HUES6 (cell line): ENCODE results near the gene SRC.

Experiments
- H3K27ac ChIP-seq: 2 replicates; pipeline ENCODE4 v1.7.0; 2013; ENCODE audit warnings: low read depth, mild to moderate bottlenecking, low read length, inconsistent platforms
- H3K27me3 ChIP-seq: 2 replicates; pipeline ENCODE4 v1.6.1; 2013; ENCODE audit warnings: low read length; ENCODE audit not compliant: control insufficient read depth, insufficient read depth
- H3K36me3 ChIP-seq: 2 replicates; pipeline ENCODE4 v1.6.1; 2013; ENCODE audit warnings: low read length; ENCODE audit not compliant: control insufficient read depth, insufficient read depth
- H3K4me1 ChIP-seq: 2 replicates; pipeline ENCODE4 v1.6.1; 2013; ENCODE audit warnings: low read length; ENCODE audit not compliant: control insufficient read depth, insufficient read depth
- H3K4me3 ChIP-seq: 2 replicates; pipeline ENCODE4 v1.5.1; 2013; ENCODE audit warnings: low read depth, low read length
- H3K9ac ChIP-seq: one replicate; pipeline ENCODE4 v1.6.1; 2013; ENCODE audit warnings: mild to moderate bottlenecking, low read length
- H3K9me3 ChIP-seq: 2 replicates; pipeline ENCODE4 v1.6.1; 2013; ENCODE audit warnings: low read depth, low read length; ENCODE audit not compliant: control insufficient read depth, insufficient read depth

Gene SRC

DNA sequence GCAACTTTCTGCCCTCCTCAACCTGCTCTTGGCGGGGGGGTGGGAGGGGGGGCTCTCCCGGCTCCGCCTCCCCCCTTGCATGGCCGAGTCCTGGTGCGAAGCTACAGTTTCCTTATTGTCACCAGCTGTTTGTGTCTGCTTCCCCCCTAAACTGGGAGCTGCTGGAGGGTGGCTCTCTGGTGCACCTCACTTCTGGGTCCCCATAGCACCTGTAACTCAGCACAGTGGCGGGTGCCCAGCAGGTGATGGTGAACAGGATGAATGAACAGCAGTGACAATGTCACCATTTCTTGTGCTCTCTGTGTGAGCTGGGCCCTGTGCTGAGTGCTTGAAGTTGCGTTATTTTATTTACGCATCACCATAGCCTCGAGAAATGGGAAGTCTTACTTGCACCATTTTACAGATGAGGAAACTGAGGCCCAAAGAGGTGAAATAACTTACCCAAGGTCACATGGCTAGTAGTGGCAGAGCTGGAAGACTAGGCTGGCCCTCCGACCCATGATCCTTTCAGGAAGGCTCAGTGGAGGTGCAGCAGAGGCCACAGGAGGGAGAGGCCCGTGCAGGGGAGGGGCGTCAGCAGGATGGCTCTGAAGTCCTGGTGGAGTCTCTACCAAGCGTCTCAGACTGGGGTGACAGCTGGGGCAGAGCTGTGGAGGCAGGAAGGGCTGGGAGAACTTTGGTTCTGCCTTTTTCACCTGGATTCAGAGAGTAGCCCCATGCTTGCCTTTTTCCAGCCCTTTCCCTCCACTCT, 41.8 kb downstream of the SRC start:
- H3K4me1 ChIP-seq, result peaks cover 3% of the 10 kb centered on the region; the same call in 1 of the 2 replicates
- H3K9me3 ChIP-seq, result no peaks in the 10 kb centered on the region
- H3K4me3 ChIP-seq, result no peak overlapping the region
- H3K36me3 ChIP-seq, result peaks cover 46% of the 10 kb centered on the region
- H3K27ac ChIP-seq, result no peak overlapping the region
- no peak overlapping the region for H3K9ac ChIP-seq
- H3K27me3 ChIP-seq, result no peaks in the 10 kb centered on the region

DNA sequence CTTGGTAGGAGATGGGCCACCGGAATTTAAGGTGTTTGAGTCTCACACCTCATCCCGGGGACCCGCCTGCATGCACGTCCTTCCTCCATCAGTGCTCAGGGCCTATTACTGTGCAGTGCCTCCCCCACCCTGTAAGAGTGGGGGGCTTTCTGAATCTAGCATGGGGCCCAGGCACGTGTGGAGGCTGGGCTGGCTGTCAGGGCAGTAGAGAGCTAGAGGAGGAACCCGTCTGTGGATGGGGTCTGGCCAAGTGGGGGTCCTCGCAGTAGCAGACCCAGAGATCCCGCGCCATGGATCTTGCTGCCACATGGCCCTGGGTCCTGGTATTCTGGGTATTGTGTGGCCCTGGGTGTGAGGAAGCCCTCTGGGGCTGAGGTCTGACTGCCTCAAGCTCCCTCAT, 42.9 kb downstream of the SRC start:
- no peaks in the 10 kb centered on the region for H3K9me3 ChIP-seq
- peaks cover 9% of the 10 kb centered on the region; the same call in 1 of the 2 replicates for H3K4me1 ChIP-seq
- H3K27me3 ChIP-seq, result no peaks in the 10 kb centered on the region
- H3K36me3 ChIP-seq, result peaks cover 48% of the 10 kb centered on the region
- H3K9ac ChIP-seq, result no peak overlapping the region
- H3K4me3 ChIP-seq, result no peak overlapping the region
- no peak overlapping the region for H3K27ac ChIP-seq

- Histone ChIP-seq H3K9me3 (no peaks in the 10 kb centered on the region), H3K9ac (no peak overlapping the region), H3K27me3 (no peaks in the 10 kb centered on the region), H3K4me3 (no peak overlapping the region), H3K4me1 (peaks cover 13% of the 10 kb centered on the region; the same call in 1 of the 2 replicates), H3K36me3 (peaks cover 52% of the 10 kb centered on the region), H3K27ac (no peak overlapping the region)
Measured at GRCh38 chr20:37389241-37389747, 43.4 kb downstream of the SRC start.

DNA sequence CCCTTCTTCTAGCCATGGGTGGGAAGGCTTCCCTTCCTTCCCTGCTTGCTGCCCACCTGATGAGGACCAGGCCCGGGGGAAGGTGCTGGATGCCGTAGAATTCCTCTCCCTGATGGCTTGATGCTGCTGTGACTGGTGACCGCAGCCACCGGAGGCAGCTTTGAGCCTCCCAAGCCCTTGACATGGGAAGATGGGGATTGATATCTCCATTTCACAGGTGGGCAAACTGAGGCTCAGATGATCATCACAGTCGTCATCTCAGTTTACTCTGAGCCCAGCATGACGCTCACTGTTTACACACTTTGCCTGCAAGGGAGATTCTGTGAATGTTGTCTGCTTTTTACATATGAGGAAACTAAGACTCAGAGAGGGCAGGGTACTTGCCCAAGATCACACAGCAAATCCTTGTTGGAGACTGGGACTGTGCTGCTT, 43.9 kb downstream of the SRC start:
- no peak overlapping the region for H3K9ac ChIP-seq
- no peak overlapping the region for H3K27ac ChIP-seq
- no peak overlapping the region for H3K4me3 ChIP-seq
- no peaks in the 10 kb centered on the region for H3K27me3 ChIP-seq
- H3K4me1 ChIP-seq, result peaks cover 18% of the 10 kb centered on the region; the same call in 1 of the 2 replicates
- H3K9me3 ChIP-seq, result no peaks in the 10 kb centered on the region
- peaks cover 52% of the 10 kb centered on the region for H3K36me3 ChIP-seq

GRCh38 chr20:37390503-37390890, 44.6 kb downstream of the SRC start:
- Histone ChIP-seq H3K27ac (no peak overlapping the region), H3K36me3 (peaks cover 47% of the 10 kb centered on the region), H3K9ac (no peak overlapping the region)

GRCh38 chr20:37390891-37391525, 45.1 kb downstream of the SRC start:
- peaks cover 42% of the 10 kb centered on the region for H3K36me3 ChIP-seq
- peaks cover 27% of the 10 kb centered on the region for H3K4me1 ChIP-seq
- H3K9ac ChIP-seq, result no peak overlapping the region
- H3K27ac ChIP-seq, result no peak overlapping the region
- no peaks in the 10 kb centered on the region for H3K9me3 ChIP-seq
- no peak overlapping the region for H3K4me3 ChIP-seq
- no peaks in the 10 kb centered on the region for H3K27me3 ChIP-seq

More at GRCh38 chr20:37390503-37390890, 44.6 kb downstream of the SRC start:
- no peaks in the 10 kb centered on the region for H3K27me3 ChIP-seq
- H3K9me3 ChIP-seq, result no peaks in the 10 kb centered on the region
- H3K4me3 ChIP-seq, result no peak overlapping the region
- H3K4me1 ChIP-seq, result peaks cover 22% of the 10 kb centered on the region

GRCh38 chr20:37392441-37393195, 46.7 kb downstream of the SRC start:
- Histone ChIP-seq H3K4me1 (peaks cover 40% of the 10 kb centered on the region), H3K27ac (no peak overlapping the region), H3K9ac (no peak overlapping the region)

GRCh38 chr20:37393196-37393862, 47.4 kb downstream of the SRC start:
- Histone ChIP-seq H3K27me3 (no peaks in the 10 kb centered on the region), H3K9me3 (no peaks in the 10 kb centered on the region), H3K4me3 (no peak overlapping the region), H3K4me1 (peaks cover 43% of the 10 kb centered on the region), H3K27ac (no peak overlapping the region), H3K36me3 (peaks cover 34% of the 10 kb centered on the region), H3K9ac (no peak overlapping the region)

More at GRCh38 chr20:37392441-37393195, 46.7 kb downstream of the SRC start:
- Histone ChIP-seq H3K4me3 (no peak overlapping the region), H3K36me3 (peaks cover 31% of the 10 kb centered on the region), H3K27me3 (no peaks in the 10 kb centered on the region), H3K9me3 (no peaks in the 10 kb centered on the region)

- Histone ChIP-seq H3K4me3 (no peak overlapping the region), H3K27ac (no peak overlapping the region), H3K9me3 (no peaks in the 10 kb centered on the region), H3K36me3 (peaks cover 41% of the 10 kb centered on the region), H3K9ac (no peak overlapping the region), H3K4me1 (peaks cover 43% of the 10 kb centered on the region), H3K27me3 (no peaks in the 10 kb centered on the region)
Measured at GRCh38 chr20:37393863-37394542, 48.1 kb downstream of the SRC start.
